DOHH2 (cell line): ENCODE measurements around the gene CHRNA9.

Experiments
- H3F3A ChIP-seq: fragments of 200-600 bp; sonication (generic), shearing (Covaris generic); 2 replicates; pipeline ENCODE4 v1.6.0; 2016; ENCODE audit warnings: antibody characterized with exemption, mild to moderate bottlenecking; ENCODE audit not compliant: control insufficient read depth, insufficient read depth
- H3K27ac ChIP-seq: fragments of 200-600 bp; sonication (generic); 2 replicates; pipeline ENCODE4 v1.5.1; 2014; ENCODE audit warnings: low read depth, mild to moderate bottlenecking, low read length, moderate library complexity
- H3K27me3 ChIP-seq: fragments of 200-600 bp; sonication (generic); 2 replicates; pipeline ENCODE4 v1.6.1; 2014; ENCODE audit warnings: mild to moderate bottlenecking, low read length, mixed read lengths; ENCODE audit not compliant: control insufficient read depth
- H3K36me3 ChIP-seq: fragments of 200-600 bp; sonication (generic); 2 replicates; pipeline ENCODE4 v1.6.1; 2014; ENCODE audit warnings: mild to moderate bottlenecking, low read length, moderate library complexity, mixed read lengths; ENCODE audit not compliant: control insufficient read depth
- H3K4me1 ChIP-seq: fragments of 200-600 bp; sonication (generic); 2 replicates; pipeline ENCODE4 v1.6.1; 2014; ENCODE audit warnings: mild to moderate bottlenecking, low read length, mixed read lengths; ENCODE audit not compliant: control insufficient read depth
- H3K4me2 ChIP-seq: fragments of 200-600 bp; sonication (generic); 2 replicates; pipeline ENCODE4 v1.6.0; 2014; ENCODE audit warnings: mild to moderate bottlenecking, low read length, moderate library complexity
- H3K4me3 ChIP-seq: fragments of 200-600 bp; sonication (generic); 2 replicates; pipeline ENCODE4 v1.5.1; 2014; ENCODE audit warnings: mild to moderate bottlenecking, low read length, mixed read lengths
- H3K79me2 ChIP-seq: fragments of 200-600 bp; sonication (generic); 2 replicates; pipeline ENCODE4 v1.6.1; 2014; ENCODE audit warnings: mild to moderate bottlenecking, low read length, mixed read lengths; ENCODE audit not compliant: control insufficient read depth
- H3K9me2 ChIP-seq: fragments of 200-600 bp; sonication (generic); replicated peaks from 2 replicates; pipeline ENCODE4 v1.6.1; 2014; ENCODE audit warnings: mild to moderate bottlenecking, low read length, mixed read lengths; ENCODE audit not compliant: control insufficient read depth
- H3K9me3 ChIP-seq: fragments of 200-600 bp; sonication (generic); 2 replicates; pipeline ENCODE4 v1.6.1; 2014; ENCODE audit warnings: antibody characterized with exemption, low read length, mixed read lengths; ENCODE audit not compliant: control insufficient read depth, insufficient read depth
- H4K20me1 ChIP-seq: fragments of 200-600 bp; sonication (generic); 2 replicates; pipeline ENCODE4 v1.6.0; 2014; ENCODE audit warnings: low read depth, mild to moderate bottlenecking, antibody characterized with exemption, low read length, moderate library complexity; ENCODE audit not compliant: control insufficient read depth, insufficient read depth
- EZH2phosphoT487 ChIP-seq: fragments of 200-600 bp; sonication (generic); IDR thresholded peaks from 2 replicates; pipeline ENCODE4 v1.6.1; 2017; ENCODE audit warnings: borderline replicate concordance, mild to moderate bottlenecking, antibody characterized with exemption, low read length, moderate library complexity, mixed read lengths
- TF ChIP-seq, protein P1 (sequence below): fragments of 200-600 bp; sonication (generic); IDR thresholded peaks from one replicate; pipeline ENCODE4 v1.5.1; 2014; ENCODE audit warnings: antibody characterized with exemption, mild to moderate bottlenecking, low read depth, low read length; ENCODE audit not compliant: poor library complexity, severe bottlenecking

Gene CHRNA9

DNA sequence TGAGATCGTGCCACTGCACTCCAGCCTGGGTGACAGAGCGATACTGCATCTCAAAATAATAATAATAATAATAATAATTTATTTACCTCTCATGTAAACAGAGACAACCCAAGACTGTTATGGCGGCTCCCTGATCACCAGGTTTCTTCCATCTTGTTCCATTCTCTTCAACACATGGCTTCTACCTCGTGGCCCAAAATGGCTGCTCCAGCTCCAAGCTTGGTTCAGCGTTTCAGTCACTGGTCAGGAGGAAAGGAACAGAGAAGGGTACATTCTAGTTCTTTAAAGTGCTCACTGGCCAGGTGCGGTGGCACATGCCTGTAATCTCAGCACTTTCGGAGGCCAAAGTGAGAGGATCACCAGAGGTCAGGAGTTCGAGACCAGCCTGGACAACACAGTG lies 24.9 kb upstream of the CHRNA9 start:
- no peaks in the 10 kb centered on the region for H3K9me3 ChIP-seq
- no peak overlapping the region for H3K27ac ChIP-seq
- peaks cover 49% of the 10 kb centered on the region for H3F3A ChIP-seq
- H3K4me3 ChIP-seq: no peak overlapping the region
- peaks cover 78% of the 10 kb centered on the region for H3K4me1 ChIP-seq
- no peak overlapping the region for H3K4me2 ChIP-seq
- no peaks in the 10 kb centered on the region for H4K20me1 ChIP-seq
- TF ChIP-seq, protein P1, sequence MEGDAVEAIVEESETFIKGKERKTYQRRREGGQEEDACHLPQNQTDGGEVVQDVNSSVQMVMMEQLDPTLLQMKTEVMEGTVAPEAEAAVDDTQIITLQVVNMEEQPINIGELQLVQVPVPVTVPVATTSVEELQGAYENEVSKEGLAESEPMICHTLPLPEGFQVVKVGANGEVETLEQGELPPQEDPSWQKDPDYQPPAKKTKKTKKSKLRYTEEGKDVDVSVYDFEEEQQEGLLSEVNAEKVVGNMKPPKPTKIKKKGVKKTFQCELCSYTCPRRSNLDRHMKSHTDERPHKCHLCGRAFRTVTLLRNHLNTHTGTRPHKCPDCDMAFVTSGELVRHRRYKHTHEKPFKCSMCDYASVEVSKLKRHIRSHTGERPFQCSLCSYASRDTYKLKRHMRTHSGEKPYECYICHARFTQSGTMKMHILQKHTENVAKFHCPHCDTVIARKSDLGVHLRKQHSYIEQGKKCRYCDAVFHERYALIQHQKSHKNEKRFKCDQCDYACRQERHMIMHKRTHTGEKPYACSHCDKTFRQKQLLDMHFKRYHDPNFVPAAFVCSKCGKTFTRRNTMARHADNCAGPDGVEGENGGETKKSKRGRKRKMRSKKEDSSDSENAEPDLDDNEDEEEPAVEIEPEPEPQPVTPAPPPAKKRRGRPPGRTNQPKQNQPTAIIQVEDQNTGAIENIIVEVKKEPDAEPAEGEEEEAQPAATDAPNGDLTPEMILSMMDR: no peak
- H3K79me2 ChIP-seq: peaks cover 6% of the 10 kb centered on the region
- no peaks in the 10 kb centered on the region for H3K27me3 ChIP-seq
- H3K9me2 ChIP-seq: no peaks in the 10 kb centered on the region
- H3K36me3 ChIP-seq: no peaks in the 10 kb centered on the region

DNA sequence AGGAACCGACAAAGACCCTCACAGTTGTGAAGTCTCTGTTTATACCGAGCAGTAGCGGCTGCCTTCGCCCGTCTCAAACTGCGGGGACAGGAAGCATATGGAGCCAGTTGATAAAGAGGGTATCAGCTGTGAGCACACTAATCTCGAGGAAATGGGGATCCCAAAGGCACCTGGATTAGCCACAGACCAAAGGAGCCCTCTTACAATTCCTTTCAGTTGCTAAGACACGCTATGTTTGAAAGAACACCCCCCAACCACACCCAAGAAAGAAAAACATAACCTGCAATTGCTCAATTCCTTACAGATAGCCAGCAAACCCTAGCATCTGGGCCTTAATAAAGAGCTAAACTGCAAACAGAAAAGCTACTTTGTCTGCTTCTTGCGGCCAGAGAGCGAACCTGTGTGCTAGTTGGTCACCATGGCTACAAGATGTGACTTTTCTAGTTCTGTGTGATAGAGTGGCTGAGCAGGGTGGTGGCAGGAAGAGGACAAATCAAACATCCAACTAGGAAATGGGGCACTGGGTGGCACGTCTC lies 23.3 kb upstream of the CHRNA9 start:
- no peaks in the 10 kb centered on the region for H3K79me2 ChIP-seq
- H3F3A ChIP-seq: peaks cover 33% of the 10 kb centered on the region
- H3K9me2 ChIP-seq: no peaks in the 10 kb centered on the region
- H3K27ac ChIP-seq: no peak overlapping the region
- TF ChIP-seq EZH2phosphoT487: no peak
- TF ChIP-seq, protein P1: no peak
- peaks cover 77% of the 10 kb centered on the region for H3K4me1 ChIP-seq
- no peaks in the 10 kb centered on the region for H3K36me3 ChIP-seq
- peak overlapping the region; percentile 47 for H3K4me2 ChIP-seq
- no peaks in the 10 kb centered on the region for H4K20me1 ChIP-seq
- no peaks in the 10 kb centered on the region for H3K27me3 ChIP-seq
- no peaks in the 10 kb centered on the region for H3K9me3 ChIP-seq
- H3K4me3 ChIP-seq: peak overlapping the region; percentile 33

DNA sequence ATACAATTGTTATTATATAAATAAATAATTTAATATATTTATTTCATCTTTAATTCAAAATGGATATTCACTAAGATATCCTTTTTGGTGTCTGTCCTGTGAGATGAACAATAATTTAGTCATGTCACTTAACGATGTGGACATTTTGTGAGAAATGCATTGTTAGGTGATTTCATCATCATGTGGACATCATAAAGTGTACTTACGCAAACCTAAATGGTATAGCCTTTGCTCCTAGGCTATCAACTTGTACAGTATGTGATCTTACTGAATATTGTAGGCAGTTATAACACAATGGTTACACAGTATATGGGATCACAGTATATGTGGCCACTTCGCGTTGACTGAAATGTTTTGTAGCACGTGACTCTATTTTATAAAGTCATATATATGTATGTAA lies 20.2 kb upstream of the CHRNA9 start:
- H3K4me1 ChIP-seq: peaks cover 52% of the 10 kb centered on the region
- H3K27me3 ChIP-seq: no peaks in the 10 kb centered on the region
- H3K27ac ChIP-seq: no peak overlapping the region
- peaks cover 10% of the 10 kb centered on the region for H3F3A ChIP-seq
- no peaks in the 10 kb centered on the region for H4K20me1 ChIP-seq
- H3K4me3 ChIP-seq: no peak overlapping the region
- no peaks in the 10 kb centered on the region for H3K79me2 ChIP-seq
- H3K9me3 ChIP-seq: no peaks in the 10 kb centered on the region
- no peak overlapping the region for H3K4me2 ChIP-seq
- no peaks in the 10 kb centered on the region for H3K9me2 ChIP-seq
- no peaks in the 10 kb centered on the region for H3K36me3 ChIP-seq
- no peak for TF ChIP-seq EZH2phosphoT487
- TF ChIP-seq, protein P1: no peak
